Gastroesophageal sphincter (tissue), 3 donors: Measurements from ENCODE around the gene PTPRN2.

ENCODE experiments used
- POLR2A ChIP-seq, 2 donors: fragments of 450-650 bp; IDR thresholded peaks; one replicate each; pipeline ENCODE4 v1.6.1; 2017; ENCODE audit warnings: antibody characterized with exemption in 2 of 2, mild to moderate bottlenecking in 2 of 2, moderate library complexity in 1 of 2
- POLR2AphosphoS5 ChIP-seq: sonication (generic); formaldehyde crosslinking; IDR thresholded peaks from one replicate; pipeline ENCODE4 v1.6.1; 2017; ENCODE audit warnings: antibody characterized with exemption
- TF ChIP-seq, protein P1 (sequence below), 4 experiments: fragments of 200-600 bp in 2 of 4; fragments of 450-650 bp in 2 of 4; sonication (generic) in 1 of 4; IDR thresholded peaks; one replicate each; pipeline ENCODE4 v1.5.1; 2017 to 2019; ENCODE audit warnings: antibody characterized with exemption in 4 of 4, mild to moderate bottlenecking in 2 of 4, moderate library complexity in 2 of 4

DNA sequence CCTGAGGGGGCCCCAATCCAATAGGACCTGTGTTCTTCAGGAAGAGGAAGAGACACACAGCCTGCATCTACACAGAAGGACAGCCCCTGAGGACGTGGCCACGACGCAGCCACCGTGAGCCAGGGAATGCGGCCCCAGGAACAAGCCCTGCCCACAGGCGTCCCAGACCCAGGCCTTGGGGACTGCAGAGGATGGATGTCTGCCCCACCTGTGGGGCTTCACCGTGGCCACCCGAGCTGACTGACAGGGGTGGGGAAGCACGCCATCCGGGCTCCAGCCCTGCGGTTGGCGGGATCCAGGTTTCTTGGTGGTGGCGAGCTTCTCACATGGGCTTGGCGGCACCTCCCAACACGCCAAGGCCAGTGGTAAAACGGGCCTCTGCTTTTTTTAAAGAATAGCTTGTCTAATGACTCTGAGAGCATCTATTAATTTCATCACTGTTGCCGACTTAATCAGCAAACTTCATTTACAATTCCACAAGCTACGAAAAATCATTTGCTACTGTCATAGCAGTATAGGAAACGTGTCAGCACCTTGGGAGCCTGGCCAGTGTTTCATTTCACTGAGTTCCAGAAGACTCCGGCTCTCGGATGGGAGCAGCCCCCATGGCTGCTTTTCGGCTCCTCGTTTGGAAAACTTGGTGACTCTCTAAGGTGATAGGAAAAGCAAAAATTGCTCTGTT, 584.0 kb downstream of the PTPRN2 start:
- TF ChIP-seq, protein P1, sequence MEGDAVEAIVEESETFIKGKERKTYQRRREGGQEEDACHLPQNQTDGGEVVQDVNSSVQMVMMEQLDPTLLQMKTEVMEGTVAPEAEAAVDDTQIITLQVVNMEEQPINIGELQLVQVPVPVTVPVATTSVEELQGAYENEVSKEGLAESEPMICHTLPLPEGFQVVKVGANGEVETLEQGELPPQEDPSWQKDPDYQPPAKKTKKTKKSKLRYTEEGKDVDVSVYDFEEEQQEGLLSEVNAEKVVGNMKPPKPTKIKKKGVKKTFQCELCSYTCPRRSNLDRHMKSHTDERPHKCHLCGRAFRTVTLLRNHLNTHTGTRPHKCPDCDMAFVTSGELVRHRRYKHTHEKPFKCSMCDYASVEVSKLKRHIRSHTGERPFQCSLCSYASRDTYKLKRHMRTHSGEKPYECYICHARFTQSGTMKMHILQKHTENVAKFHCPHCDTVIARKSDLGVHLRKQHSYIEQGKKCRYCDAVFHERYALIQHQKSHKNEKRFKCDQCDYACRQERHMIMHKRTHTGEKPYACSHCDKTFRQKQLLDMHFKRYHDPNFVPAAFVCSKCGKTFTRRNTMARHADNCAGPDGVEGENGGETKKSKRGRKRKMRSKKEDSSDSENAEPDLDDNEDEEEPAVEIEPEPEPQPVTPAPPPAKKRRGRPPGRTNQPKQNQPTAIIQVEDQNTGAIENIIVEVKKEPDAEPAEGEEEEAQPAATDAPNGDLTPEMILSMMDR (IDR thresholded peaks at IDR 0.05), result no peak
- TF ChIP-seq POLR2AphosphoS5 (no peak), POLR2A (IDR thresholded peaks at IDR 0.05) (no peak)
